CD4-positive, alpha-beta T cell (primary cell): ENCODE data around the gene SLC1A2. TPM values are rescaled to one million over a fixed set of nuclear protein-coding genes. Genes with fewer than 3 reads are reported as not detected.

Experiments used
- ATAC-seq: fragments of 200-7000 bp; cut with Tn5 transposase; one replicate; pipeline ENCODE4 v1.10.0; 2022; ENCODE audit warnings: mild to moderate bottlenecking; ENCODE audit not compliant: poor library complexity
- CTCF ChIA-PET: fragments of 350-600 bp; sonication (Branson Sonifier 250); formaldehyde crosslinking; loops from one replicate; lab custom pipeline; 2021; ENCODE audit warnings: antibody characterized with exemption, inconsistent platforms; lab: Charles Lee
- POLR2A ChIA-PET: fragments of 350-600 bp; sonication (Branson Sonifier 250); formaldehyde crosslinking; loops from one replicate; lab custom pipeline; 2021; ENCODE audit warnings: antibody characterized with exemption, inconsistent platforms; lab: Charles Lee
- DNase-seq, 14 experiments: peaks; one replicate each; pipeline ENCODE4 v3.0.0-alpha.2; 2013 to 2020; ENCODE audit warnings: mixed read lengths in 2 of 14
- H3K27ac ChIP-seq, 2 donors: one replicate each; pipeline versions ENCODE4 v1.5.1 to v1.7.0; 2013; ENCODE audit warnings: low read length in 2 of 2, low read depth in 1 of 2, mild to moderate bottlenecking in 1 of 2
- H3K27me3 ChIP-seq, 2 experiments: 1 replicate in 1 of 2; 2 replicates in 1 of 2; pipeline versions ENCODE4 v1.6.1 to v1.7.0; 2013; ENCODE audit warnings: low read length in 2 of 2, control low read depth in 1 of 2, mild to moderate bottlenecking in 1 of 2, moderate library complexity in 1 of 2; ENCODE audit not compliant: insufficient read depth in 2 of 2, control insufficient read depth in 1 of 2
- H3K36me3 ChIP-seq: one replicate; pipeline ENCODE4 v1.6.1; 2013; ENCODE audit warnings: low read length, control low read depth; ENCODE audit not compliant: insufficient read depth
- H3K4me1 ChIP-seq: one replicate; pipeline ENCODE4 v1.6.1; 2013; ENCODE audit warnings: low read length, control low read depth; ENCODE audit not compliant: insufficient read depth
- H3K4me3 ChIP-seq: one replicate; pipeline ENCODE4 v1.5.1; 2013; ENCODE audit warnings: mild to moderate bottlenecking, low read length, moderate library complexity
- H3K9me3 ChIP-seq, 2 experiments: 1 replicate in 1 of 2; 2 replicates in 1 of 2; pipeline versions ENCODE4 v1.6.1 to v1.7.0; 2013; ENCODE audit warnings: low read length in 2 of 2, mild to moderate bottlenecking in 2 of 2, control low read depth in 1 of 2, moderate library complexity in 1 of 2; ENCODE audit not compliant: control insufficient read depth in 1 of 2, insufficient read depth in 1 of 2
- H3K27ac Mint-ChIP-seq: one replicate; pipeline ENCODE4 v1.8.0; 2020; ENCODE audit warnings: mixed read lengths
- H3K27me3 Mint-ChIP-seq: one replicate; pipeline ENCODE4 v1.8.0; 2021; ENCODE audit warnings: mixed read lengths
- H3K36me3 Mint-ChIP-seq: one replicate; pipeline ENCODE4 v1.8.0; 2021; ENCODE audit warnings: low read depth, mixed read lengths
- H3K4me1 Mint-ChIP-seq: one replicate; pipeline ENCODE4 v1.8.0; 2021; ENCODE audit warnings: low read depth, mixed read lengths
- H3K4me3 Mint-ChIP-seq: one replicate; pipeline ENCODE4 v1.8.0; 2020; ENCODE audit warnings: mild to moderate bottlenecking, mixed read lengths
- H3K9me3 Mint-ChIP-seq: one replicate; pipeline ENCODE4 v1.8.0; 2020; ENCODE audit warnings: mixed read lengths
- CTCF ChIP-seq: fragments of 200-600 bp; IDR thresholded peaks from one replicate; pipeline ENCODE4 v1.8.0; 2022; ENCODE audit warnings: antibody characterized with exemption, mild to moderate bottlenecking
- intact Hi-C, 2 experiments: fragments of 100-400 bp; cut with DNase I in 1 of 2; cut with micrococcal nuclease in 1 of 2; formaldehyde crosslinking; loops; one replicate each; pipeline versions ENCODE4 v1.15.1 to v1.9.0; 2023 to 2025; cut with DNase I, micrococcal nuclease
- total RNA-seq, 174 experiments: library from RNA in 2 of 174; stranded (reverse) in 2 of 174; gene quantifications; one replicate each; pipeline ENCODE4 v1.2.3 and lab custom pipeline; 2021 to 2026

Gene SLC1A2
- total RNA-seq, 2 experiments from 2014 or later: not detected

GRCh38 chr11:35398881-35399280, 20.5 kb downstream of the SLC1A2 start:
- Histone ChIP-seq H3K4me1 (no peaks in the 10 kb centered on the region), H3K36me3 (no peaks in the 10 kb centered on the region), H3K4me3 (no peak overlapping the region), H3K27ac (no peak overlapping the region), H3K27me3 (peaks cover 2 to 4% of the 10 kb centered on the region in 2 experiments), H3K9me3 (no peaks in the 10 kb centered on the region)
- H3K36me3 Mint-ChIP-seq: no peaks in the 10 kb centered on the region
- no peak overlapping the region for H3K4me3 Mint-ChIP-seq
- peaks cover 13% of the 10 kb centered on the region for H3K27me3 Mint-ChIP-seq
- ATAC-seq (no peak), DNase-seq (no peak)
- H3K9me3 Mint-ChIP-seq: no peaks in the 10 kb centered on the region
- POLR2A ChIA-PET: no interaction called here
- intact Hi-C loops: loop anchor here in 1 of 2 experiments (10.0 kb wide), 1 partner anchor 884 kb away; the partner anchor contains the start of gene ELF5
- CTCF ChIA-PET: no interaction called here
- no peak overlapping the region for H3K27ac Mint-ChIP-seq
- no peak for TF ChIP-seq CTCF
- H3K4me1 Mint-ChIP-seq: no peaks in the 10 kb centered on the region

- H3K27me3 Mint-ChIP-seq: peaks cover 9% of the 10 kb centered on the region
- H3K4me3 Mint-ChIP-seq: no peak overlapping the region
- no peaks in the 10 kb centered on the region for H3K9me3 Mint-ChIP-seq
- Histone ChIP-seq H3K4me1 (peaks cover 19% of the 10 kb centered on the region), H3K9me3 (no peaks in the 10 kb centered on the region), H3K27me3 (peaks cover 2 to 4% of the 10 kb centered on the region in 2 experiments), H3K36me3 (no peaks in the 10 kb centered on the region), H3K4me3 (no peak overlapping the region), H3K27ac (no peak overlapping the region)
- no peak for TF ChIP-seq CTCF
- intact Hi-C loops: loop anchor here in 1 of 2 experiments (10.0 kb wide), 1 partner anchor 880 kb away; the partner anchor contains the start of gene ELF5
- H3K36me3 Mint-ChIP-seq: no peaks in the 10 kb centered on the region
- H3K4me1 Mint-ChIP-seq: peaks cover 21% of the 10 kb centered on the region
- no peak for DNase-seq
- POLR2A ChIA-PET: no interaction called here
- no peak overlapping the region for H3K27ac Mint-ChIP-seq
- no peak for ATAC-seq
- CTCF ChIA-PET: interaction anchor here (0.6 kb wide), 1 partner anchor 362 kb away, joined by 3 read pairs; no protein-coding TSS in a partner anchor
These were observed 24.4 kb downstream of the SLC1A2 start for GRCh38 chr11:35394941-35395340.

GRCh38 chr11:35393098-35393497, 26.3 kb downstream of the SLC1A2 start:
- H3K4me1 ChIP-seq: peaks cover 19% of the 10 kb centered on the region
- no peak for DNase-seq
- no peak overlapping the region for H3K27ac Mint-ChIP-seq

More at GRCh38 chr11:35393098-35393497, 26.3 kb downstream of the SLC1A2 start:
- intact Hi-C loops: loop anchor here (2.0 to 10.0 kb wide), 3 partner anchors 396 to 878 kb away; partner anchors contain the start of gene ELF5 (in 1 of the 2)
- CTCF ChIA-PET: no interaction called here
- no peaks in the 10 kb centered on the region for H3K9me3 ChIP-seq
- H3K27me3 ChIP-seq: no peaks in the 10 kb centered on the region
- H3K36me3 ChIP-seq: no peaks in the 10 kb centered on the region
- ATAC-seq: no peak
- peaks cover 21% of the 10 kb centered on the region for H3K4me1 Mint-ChIP-seq
- no peak overlapping the region for H3K4me3 ChIP-seq
- peaks cover 7% of the 10 kb centered on the region for H3K27me3 Mint-ChIP-seq
- POLR2A ChIA-PET: no interaction called here
- no peaks in the 10 kb centered on the region for H3K36me3 Mint-ChIP-seq
- no peaks in the 10 kb centered on the region for H3K9me3 Mint-ChIP-seq
- no peak overlapping the region for H3K27ac ChIP-seq
- no peak overlapping the region for H3K4me3 Mint-ChIP-seq
- no peak for TF ChIP-seq CTCF
